ENCODE measurements around the gene NCAM1. TPM values are rescaled to one million over a fixed set of nuclear protein-coding genes. Genes with fewer than 3 reads are reported as not detected.

NCAM1 gene
- total RNA-seq, 1 experiment from 2014 or later: 0.22 TPM

- Histone ChIP-seq H3K27ac (ENCODE audit: low read depth, low read length) (no peak overlapping the region), H3K79me2 (ENCODE audit: insufficient read depth, low read length) (no peaks in the 10 kb centered on the region), H3K9ac (ENCODE audit: low read length) (no peak overlapping the region), H3K4me2 (ENCODE audit: low read length) (no peak overlapping the region), H3K4me1 (ENCODE audit: control insufficient read depth in 1 of 2, insufficient read depth in 2 of 2, low read length in 2 of 2) (no peaks in the 10 kb centered on the region), H3K27me3 (ENCODE audit: insufficient read depth, low read length) (peaks cover 45% of the 10 kb centered on the region), H4K20me1 (ENCODE audit: insufficient read depth) (no peaks in the 10 kb centered on the region), H3K9me3 (ENCODE audit: control insufficient read depth in 1 of 2, insufficient read depth in 1 of 2, low read depth in 1 of 2, low read length in 2 of 2) (no peaks in the 10 kb centered on the region), H3K4me3 (replicated peaks in 1 of 2; ENCODE audit: low read depth in 1 of 2, low read length in 2 of 2) (no peak overlapping the region), H2AFZ (ENCODE audit: low read depth, low read length, poor library complexity, severe bottlenecking) (no peak overlapping the region), H3K36me3 (ENCODE audit: control insufficient read depth in 1 of 2, insufficient read depth in 2 of 2, low read length in 2 of 2) (no peaks in the 10 kb centered on the region), H3K9me2 (ENCODE audit: insufficient read depth) (no peaks in the 10 kb centered on the region)
- POLR2A ChIA-PET: no interaction called here
- BruUV-seq (replicated peaks): no TSS peak
- RAD21 ChIA-PET (ENCODE audit: low non-redundant PET in 1 of 2, low total read pairs in 2 of 2, uncharacterized antibody in 2 of 2, unreplicated experiment in 2 of 2): no interaction called here
- CTCF ChIA-PET: no interaction called here
- TF ChIP-seq ZNF274 (IDR thresholded peaks at IDR 0.05; ENCODE audit: low read depth, low read length): no peak
- TF ChIP-seq YY1 (IDR thresholded peaks at IDR 0.05; ENCODE audit: extremely low read depth, insufficient replicate concordance, low read depth, low read length): no peak
- TF ChIP-seq EZH2phosphoT487 (IDR thresholded peaks at IDR 0.05; ENCODE audit: borderline replicate concordance): no peak
- no peak for TF ChIP-seq EZH2 (IDR thresholded peaks at IDR 0.05)
- no peak for TF ChIP-seq TCF7L2 (IDR thresholded peaks at IDR 0.05; ENCODE audit: borderline replicate concordance, extremely low read depth, insufficient read depth, insufficient read length)
- TF ChIP-seq EGR1 (IDR thresholded peaks at IDR 0.05; ENCODE audit: low read depth): no peak
- no peak for TF ChIP-seq CTCF (IDR thresholded peaks at IDR 0.05 in 2 of 3, conservative IDR thresholded peaks at IDR 0.05 in 1 of 3; ENCODE audit: borderline replicate concordance in 1 of 3, insufficient read depth in 1 of 3, low read depth in 2 of 3, low read length in 2 of 3)
- no peak for TF ChIP-seq REST (IDR thresholded peaks at IDR 0.05; ENCODE audit: low read depth)
- no peak for TF ChIP-seq POLR2AphosphoS5 (IDR thresholded peaks at IDR 0.05; ENCODE audit: low read depth, low read length)
- TF ChIP-seq SP1 (IDR thresholded peaks at IDR 0.05; ENCODE audit: low read depth): no peak
- DNase-seq (ENCODE audit: low read depth, low spot score) (no peak), ATAC-seq (no peak)
- intact Hi-C loops (cut with micrococcal nuclease): no loop called here
These were observed 238.6 kb downstream of the NCAM1 start for GRCh38 chr11:113199866-113200265.
